Aorta (tissue), 5 donors: ENCODE measurements around the gene CNKSR3. TPM values are rescaled to one million over a fixed set of nuclear protein-coding genes. Genes with fewer than 3 reads are reported as not detected.

Source experiments
- ATAC-seq: fragments of 200-7000 bp; cut with Tn5 transposase; one replicate; pipeline ENCODE4 v1.9.1; 2022; ENCODE audit warnings: moderate library complexity; ENCODE audit not compliant: low FRiP score
- DNase-seq, 2 donors: peaks; one replicate each; pipeline ENCODE4 v3.0.0-alpha.2; 2020
- H3K27ac ChIP-seq, 2 donors: one replicate each; pipeline ENCODE4 v1.5.1; 2013; ENCODE audit warnings: low read length in 2 of 2, mild to moderate bottlenecking in 2 of 2, moderate library complexity in 2 of 2, control low read depth in 1 of 2, inconsistent platforms in 1 of 2, low read depth in 1 of 2
- H3K27me3 ChIP-seq, 2 donors: one replicate each; pipeline ENCODE4 v1.6.1; 2013; ENCODE audit warnings: control low read depth in 1 of 2, low read length in 1 of 2, mild to moderate bottlenecking in 1 of 2, moderate library complexity in 1 of 2; ENCODE audit not compliant: insufficient read depth in 2 of 2, control insufficient read depth in 1 of 2
- H3K36me3 ChIP-seq, 2 donors: one replicate each; pipeline ENCODE4 v1.6.1; 2013; ENCODE audit warnings: control low read depth in 1 of 2, low read length in 1 of 2, mild to moderate bottlenecking in 1 of 2; ENCODE audit not compliant: insufficient read depth in 2 of 2, control insufficient read depth in 1 of 2
- H3K4me1 ChIP-seq, 2 donors: one replicate each; pipeline ENCODE4 v1.6.1; 2013; ENCODE audit warnings: low read length in 2 of 2, control low read depth in 1 of 2, mild to moderate bottlenecking in 1 of 2, moderate library complexity in 1 of 2; ENCODE audit not compliant: insufficient read depth in 2 of 2, control insufficient read depth in 1 of 2
- H3K4me3 ChIP-seq, 2 donors: one replicate each; pipeline ENCODE4 v1.5.1; 2013; ENCODE audit warnings: low read length in 2 of 2, control low read depth in 1 of 2, mild to moderate bottlenecking in 1 of 2
- H3K9me3 ChIP-seq: one replicate; pipeline ENCODE4 v1.6.1; 2013; ENCODE audit warnings: mild to moderate bottlenecking, low read length; ENCODE audit not compliant: control insufficient read depth
- WGBS, 2 donors: extraction: QIAGEN DNeasy Blood & Tissue Kit; methylation state at CpG; one replicate each; pipeline ENCODE4 v1.1.7; 2013; 5-methylcytosine and 5-hydroxymethylcytosine counted together
- intact Hi-C, 2 donors: fragments of 100-400 bp; cut with DNase I; formaldehyde crosslinking; loops; one replicate each; pipeline versions ENCODE4 v1.14.2 to v1.15.0; 2022
- polyA plus RNA-seq, 2 donors: library from polyadenylated mRNA; stranded (reverse); fragments of 200-250 nt; gene quantifications; one replicate each; pipeline ENCODE4 v1.2.3, GENCODE V29; 2013
- total RNA-seq, 2 donors: library from RNA; stranded (reverse); fragmentation: NEBNext Ultra II Directional; extraction: Animal tissue kit (Norgen Biotek cat#: 25700); gene quantifications; one replicate each; pipeline ENCODE4 v1.2.1, GENCODE V29; 2021
- donor health status: healthy with polysubstance abuse.
- donor health status: Bipolar disorder and iron deficiency.
- donor health status: DM: no; HTN: no; CAD: no.
- donor health status: DM: no; HTN: no; CAD: no.
- donor health status: DM: yes; HTN: yes; CAD: no.

Gene CNKSR3
- total and polyA plus RNA-seq, 4 donors = 9.3 to 41.2 (median 15.6) TPM

- DNase-seq (no peak), ATAC-seq (no peak)
- H3K27me3 ChIP-seq = no peaks in the 10 kb centered on the region
- H3K9me3 ChIP-seq = no peaks in the 10 kb centered on the region
- peaks cover 0 to 2% of the 10 kb centered on the region in 2 donors for H3K4me1 ChIP-seq
- no peak overlapping the region for H3K4me3 ChIP-seq
- intact Hi-C loops = no loop called here
- no peak overlapping the region for H3K27ac ChIP-seq
- 93% methylated on average over 1 of the region's 1 CpG for WGBS, 2 donors
- no peaks in the 10 kb centered on the region for H3K36me3 ChIP-seq
Observed at GRCh38 chr6:154390034-154390433, 120.5 kb downstream of the CNKSR3 start.

- Histone ChIP-seq H3K36me3 (no peaks in the 10 kb centered on the region), H3K27me3 (no peaks in the 10 kb centered on the region), H3K4me3 (no peak overlapping the region), H3K27ac (no peak overlapping the region), H3K9me3 (no peaks in the 10 kb centered on the region), H3K4me1 (peaks cover 0 to 2% of the 10 kb centered on the region in 2 donors)
- 82 to 86% methylated on average over 3 of the region's 3 CpGs for WGBS, 2 donors
- DNase-seq (no peak), ATAC-seq (no peak)
- intact Hi-C loops = no loop called here
Observed at GRCh38 chr6:154388803-154389202, 121.7 kb downstream of the CNKSR3 start.

- H3K4me1 ChIP-seq = peaks cover 0 to 2% of the 10 kb centered on the region in 2 donors
- H3K36me3 ChIP-seq = no peaks in the 10 kb centered on the region
- ATAC-seq = no peak
- DNase-seq = no peak
- H3K9me3 ChIP-seq = no peaks in the 10 kb centered on the region
- no peak overlapping the region for H3K4me3 ChIP-seq
- 72 to 73% methylated on average over 5 of the region's 5 CpGs for WGBS, 2 donors
- no peak overlapping the region for H3K27ac ChIP-seq
- no peaks in the 10 kb centered on the region for H3K27me3 ChIP-seq
- intact Hi-C loops = no loop called here
Observed at GRCh38 chr6:154386848-154387717, 123.4 kb downstream of the CNKSR3 start.

- 21 to 32% methylated on average over 2 of the region's 2 CpGs for WGBS, 2 donors
- no peak overlapping the region for H3K4me3 ChIP-seq
Observed at GRCh38 chr6:154384191-154384590, 126.3 kb downstream of the CNKSR3 start.

GRCh38 chr6:154383273-154383672 lies 127.2 kb downstream of the CNKSR3 start:
- Histone ChIP-seq H3K36me3 (no peaks in the 10 kb centered on the region), H3K27ac (no peak overlapping the region)
- 97% methylated on average over 6 of the region's 6 CpGs for WGBS, 2 donors

More at GRCh38 chr6:154384191-154384590, 126.3 kb downstream of the CNKSR3 start:
- intact Hi-C loops = no loop called here
- Histone ChIP-seq H3K27ac (no peak overlapping the region), H3K4me1 (peaks cover 0 to 2% of the 10 kb centered on the region in 2 donors), H3K27me3 (no peaks in the 10 kb centered on the region), H3K36me3 (no peaks in the 10 kb centered on the region), H3K9me3 (no peaks in the 10 kb centered on the region)
- DNase-seq (no peak), ATAC-seq (no peak)

GRCh38 chr6:154382740-154383139 lies 127.7 kb downstream of the CNKSR3 start:
- no peak overlapping the region for H3K4me3 ChIP-seq
- no peaks in the 10 kb centered on the region for H3K27me3 ChIP-seq
- H3K27ac ChIP-seq = no peak overlapping the region
- H3K4me1 ChIP-seq = peaks cover 0 to 2% of the 10 kb centered on the region in 2 donors
- H3K9me3 ChIP-seq = no peaks in the 10 kb centered on the region
- intact Hi-C loops = no loop called here
- no peaks in the 10 kb centered on the region for H3K36me3 ChIP-seq
- no peak for DNase-seq
- WGBS, 2 donors = 79 to 80% methylated on average over 8 of the region's 8 CpGs
- ATAC-seq = no peak

More at GRCh38 chr6:154383273-154383672, 127.2 kb downstream of the CNKSR3 start:
- Histone ChIP-seq H3K4me1 (peaks cover 0 to 2% of the 10 kb centered on the region in 2 donors), H3K9me3 (no peaks in the 10 kb centered on the region), H3K4me3 (no peak overlapping the region), H3K27me3 (no peaks in the 10 kb centered on the region)
- ATAC-seq = no peak
- intact Hi-C loops = no loop called here
- no peak for DNase-seq

- Histone ChIP-seq H3K36me3 (no peaks in the 10 kb centered on the region), H3K27me3 (no peaks in the 10 kb centered on the region), H3K4me3 (no peak overlapping the region), H3K4me1 (no peaks in the 10 kb centered on the region), H3K9me3 (no peaks in the 10 kb centered on the region), H3K27ac (no peak overlapping the region)
- ATAC-seq (no peak), DNase-seq (no peak)
- intact Hi-C loops = no loop called here
- WGBS, 2 donors = 96 to 98% methylated on average over 4 of the region's 4 CpGs
Observed at GRCh38 chr6:154381548-154381947, 128.9 kb downstream of the CNKSR3 start.

- H3K27ac ChIP-seq = no peak overlapping the region
- intact Hi-C loops = no loop called here
- DNase-seq (no peak), ATAC-seq (no peak)
- no peak overlapping the region for H3K4me3 ChIP-seq
- H3K9me3 ChIP-seq = no peaks in the 10 kb centered on the region
- 51 to 58% methylated on average over 2 of the region's 2 CpGs for WGBS, 2 donors
- H3K4me1 ChIP-seq = no peaks in the 10 kb centered on the region
- no peaks in the 10 kb centered on the region for H3K36me3 ChIP-seq
- H3K27me3 ChIP-seq = no peaks in the 10 kb centered on the region
Observed at GRCh38 chr6:154380741-154381140, 129.7 kb downstream of the CNKSR3 start.

GRCh38 chr6:154379585-154379984 lies 130.9 kb downstream of the CNKSR3 start:
- 97 to 98% methylated on average over 3 of the region's 3 CpGs for WGBS, 2 donors
- Histone ChIP-seq H3K27me3 (no peaks in the 10 kb centered on the region), H3K9me3 (no peaks in the 10 kb centered on the region), H3K27ac (no peak overlapping the region), H3K4me1 (no peaks in the 10 kb centered on the region), H3K36me3 (no peaks in the 10 kb centered on the region), H3K4me3 (no peak overlapping the region)
- intact Hi-C loops = no loop called here
- DNase-seq = no peak
- no peak for ATAC-seq
